RPMI8226 (cell line): ENCODE data around the gene ITM2B.
"Not testable (repeated sequence)": the region's sequence is repeated elsewhere in the genome, so short reads cannot be mapped to it uniquely, and the experiment has no call there.

Experiments
- DNase-seq: peaks from one replicate; pipeline ENCODE4 v3.0.0-alpha.2; 2015

The ITM2B gene

GRCh38 chr13:48233046-48233888 is at the start of gene ITM2B:
Gene ITM2B (plus strand): TSS chr13:48233206. CDS start chr13:48233361, 155 bp downstream.
- DNase-seq, result peak; percentile 68

- DNase-seq, result no peak
These were observed 48.7 kb upstream of the ITM2B start for GRCh38 chr13:48184260-48184659.

GRCh38 chr13:48185018-48185417 is 48.0 kb upstream of the ITM2B start:
- no peak for DNase-seq

GRCh38 chr13:48186722-48187121 is 46.3 kb upstream of the ITM2B start:
- no peak for DNase-seq

GRCh38 chr13:48188131-48188530 is 44.9 kb upstream of the ITM2B start:
- no peak for DNase-seq

GRCh38 chr13:48188601-48189000 is 44.4 kb upstream of the ITM2B start:
- no peak for DNase-seq

- DNase-seq, result no peak
These were observed 43.8 kb upstream of the ITM2B start for GRCh38 chr13:48189171-48189570.

GRCh38 chr13:48192411-48192935 is 40.5 kb upstream of the ITM2B start:
- DNase-seq, result no peak

GRCh38 chr13:48194379-48194754 is 38.6 kb upstream of the ITM2B start:
- no peak for DNase-seq

GRCh38 chr13:48199404-48199946 is 33.5 kb upstream of the ITM2B start:
- DNase-seq, result no peak

GRCh38 chr13:48201044-48201443 is 32.0 kb upstream of the ITM2B start:
- DNase-seq, result no peak

GRCh38 chr13:48207207-48207606 is 25.8 kb upstream of the ITM2B start:
- DNase-seq, result not testable (repeated sequence)

GRCh38 chr13:48210178-48210577 is 22.8 kb upstream of the ITM2B start:
- DNase-seq, result no peak

GRCh38 chr13:48214519-48215121 is 18.4 kb upstream of the ITM2B start:
- DNase-seq, result no peak

GRCh38 chr13:48215511-48216203 is 17.3 kb upstream of the ITM2B start:
- DNase-seq, result not testable (repeated sequence)

GRCh38 chr13:48216204-48216711 is 16.7 kb upstream of the ITM2B start:
- DNase-seq, result no peak

- no peak for DNase-seq
These were observed 12.4 kb upstream of the ITM2B start for GRCh38 chr13:48220592-48220980.

- no peak for DNase-seq
These were observed 11.9 kb upstream of the ITM2B start for GRCh38 chr13:48220981-48221685.

- DNase-seq, result no peak
These were observed 11.3 kb upstream of the ITM2B start for GRCh38 chr13:48221686-48222187.

GRCh38 chr13:48222358-48223301 is 10.4 kb upstream of the ITM2B start:
- DNase-seq, result no peak

GRCh38 chr13:48224701-48225100 is 8.3 kb upstream of the ITM2B start:
- DNase-seq, result no peak
